ENCODE measurements around the gene TSPO2.

Gene TSPO2

GRCh38 chr6:41051873-41052272 lies 9.6 kb downstream of the TSPO2 start:
- H3K4me1 Mint-ChIP-seq (ENCODE audit: low read depth): peaks cover 15% of the 10 kb centered on the region
- no peak for DNase-seq

GRCh38 chr6:41053041-41053440 lies 10.8 kb downstream of the TSPO2 start, which contains the start of gene APOBEC2:
Gene APOBEC2 (plus strand): TSS chr6:41053202. CDS start chr6:41053348, 146 bp downstream.
- no peaks in the 10 kb centered on the region for H3K27me3 Mint-ChIP-seq
- H3K36me3 Mint-ChIP-seq (ENCODE audit: low read depth): peaks cover 51% of the 10 kb centered on the region
- no peak for DNase-seq
- H3K4me3 Mint-ChIP-seq: no peak within 1 kb of the TSS
- no peaks in the 10 kb centered on the region for H3K9me3 Mint-ChIP-seq
- H3K4me1 Mint-ChIP-seq (ENCODE audit: low read depth): peaks cover 15% of the 10 kb centered on the region
- H3K27ac Mint-ChIP-seq: peak within 1 kb of the TSS; percentile 69

More at GRCh38 chr6:41051873-41052272, 9.6 kb downstream of the TSPO2 start:
- no peaks in the 10 kb centered on the region for H3K27me3 Mint-ChIP-seq
- H3K9me3 Mint-ChIP-seq: no peaks in the 10 kb centered on the region
- H3K4me3 Mint-ChIP-seq: no peak overlapping the region
- peak overlapping the region; percentile 69 for H3K27ac Mint-ChIP-seq
- H3K36me3 Mint-ChIP-seq (ENCODE audit: low read depth): peaks cover 44% of the 10 kb centered on the region

- no peaks in the 10 kb centered on the region for H3K9me3 Mint-ChIP-seq
- no peaks in the 10 kb centered on the region for H3K27me3 Mint-ChIP-seq
- no peak for DNase-seq
- H3K4me3 Mint-ChIP-seq: no peak overlapping the region
- H3K27ac Mint-ChIP-seq: no peak overlapping the region
- peaks cover 18% of the 10 kb centered on the region for H3K4me1 Mint-ChIP-seq (ENCODE audit: low read depth)
- peaks cover 57% of the 10 kb centered on the region for H3K36me3 Mint-ChIP-seq (ENCODE audit: low read depth)
Measured at GRCh38 chr6:41054511-41054910, 12.2 kb downstream of the TSPO2 start.

GRCh38 chr6:41055149-41055548 lies 12.9 kb downstream of the TSPO2 start:
- H3K36me3 Mint-ChIP-seq (ENCODE audit: low read depth): peaks cover 58% of the 10 kb centered on the region
- no peak for DNase-seq
- H3K9me3 Mint-ChIP-seq: no peaks in the 10 kb centered on the region
- H3K4me3 Mint-ChIP-seq: no peak overlapping the region
- H3K4me1 Mint-ChIP-seq (ENCODE audit: low read depth): peaks cover 18% of the 10 kb centered on the region
- no peaks in the 10 kb centered on the region for H3K27me3 Mint-ChIP-seq
- no peak overlapping the region for H3K27ac Mint-ChIP-seq

- Mint-ChIP-seq H3K27ac (no peak overlapping the region), H3K9me3 (no peaks in the 10 kb centered on the region), H3K4me1 (ENCODE audit: low read depth) (peaks cover 12% of the 10 kb centered on the region), H3K4me3 (no peak overlapping the region), H3K36me3 (ENCODE audit: low read depth) (peaks cover 66% of the 10 kb centered on the region), H3K27me3 (no peaks in the 10 kb centered on the region)
- DNase-seq: no peak
Measured at GRCh38 chr6:41056768-41057490, 14.7 kb downstream of the TSPO2 start.

- Mint-ChIP-seq H3K27ac (no peak overlapping the region), H3K9me3 (no peaks in the 10 kb centered on the region), H3K36me3 (ENCODE audit: low read depth) (peaks cover 80% of the 10 kb centered on the region), H3K27me3 (no peaks in the 10 kb centered on the region), H3K4me3 (no peak overlapping the region), H3K4me1 (ENCODE audit: low read depth) (peaks cover 3% of the 10 kb centered on the region)
- DNase-seq: no peak
Measured at GRCh38 chr6:41058783-41059181, 16.5 kb downstream of the TSPO2 start.

- Mint-ChIP-seq H3K4me1 (ENCODE audit: low read depth) (peaks cover 7% of the 10 kb centered on the region), H3K36me3 (ENCODE audit: low read depth) (peaks cover 88% of the 10 kb centered on the region), H3K27me3 (no peaks in the 10 kb centered on the region), H3K9me3 (no peaks in the 10 kb centered on the region), H3K27ac (no peak overlapping the region), H3K4me3 (no peak overlapping the region)
- DNase-seq: no peak
Measured at GRCh38 chr6:41059556-41059955, 17.3 kb downstream of the TSPO2 start.

- Mint-ChIP-seq H3K36me3 (ENCODE audit: low read depth) (peaks cover 90% of the 10 kb centered on the region), H3K4me3 (no peak overlapping the region), H3K27me3 (no peaks in the 10 kb centered on the region), H3K27ac (no peak overlapping the region), H3K9me3 (no peaks in the 10 kb centered on the region), H3K4me1 (ENCODE audit: low read depth) (peaks cover 7% of the 10 kb centered on the region)
- no peak for DNase-seq
Measured at GRCh38 chr6:41061196-41061726, 19.0 kb downstream of the TSPO2 start.

- Mint-ChIP-seq H3K27me3 (no peaks in the 10 kb centered on the region), H3K27ac (no peak overlapping the region), H3K9me3 (no peaks in the 10 kb centered on the region), H3K4me1 (ENCODE audit: low read depth) (peaks cover 13% of the 10 kb centered on the region), H3K36me3 (ENCODE audit: low read depth) (peaks cover 90% of the 10 kb centered on the region), H3K4me3 (no peak overlapping the region)
- no peak for DNase-seq
Measured at GRCh38 chr6:41062056-41062455, 19.8 kb downstream of the TSPO2 start.

- Mint-ChIP-seq H3K4me3 (no peak overlapping the region), H3K27ac (no peak overlapping the region), H3K27me3 (no peaks in the 10 kb centered on the region), H3K4me1 (ENCODE audit: low read depth) (peaks cover 15% of the 10 kb centered on the region), H3K36me3 (ENCODE audit: low read depth) (peaks cover 94% of the 10 kb centered on the region), H3K9me3 (no peaks in the 10 kb centered on the region)
- no peak for DNase-seq
Measured at GRCh38 chr6:41063884-41064285, 21.6 kb downstream of the TSPO2 start.

- H3K4me1 Mint-ChIP-seq (ENCODE audit: low read depth): peaks cover 21% of the 10 kb centered on the region
Measured at GRCh38 chr6:41064841-41065240, 22.6 kb downstream of the TSPO2 start.

GRCh38 chr6:41065550-41066026 lies 23.3 kb downstream of the TSPO2 start:
- H3K36me3 Mint-ChIP-seq (ENCODE audit: low read depth): peaks cover 97% of the 10 kb centered on the region
- no peaks in the 10 kb centered on the region for H3K27me3 Mint-ChIP-seq
- no peak overlapping the region for H3K27ac Mint-ChIP-seq
- no peaks in the 10 kb centered on the region for H3K9me3 Mint-ChIP-seq
- no peak overlapping the region for H3K4me3 Mint-ChIP-seq
- peaks cover 22% of the 10 kb centered on the region for H3K4me1 Mint-ChIP-seq (ENCODE audit: low read depth)
- no peak for DNase-seq

More at GRCh38 chr6:41064841-41065240, 22.6 kb downstream of the TSPO2 start:
- H3K4me3 Mint-ChIP-seq: no peak overlapping the region
- DNase-seq: no peak
- H3K9me3 Mint-ChIP-seq: no peaks in the 10 kb centered on the region
- H3K36me3 Mint-ChIP-seq (ENCODE audit: low read depth): peaks cover 97% of the 10 kb centered on the region
- no peak overlapping the region for H3K27ac Mint-ChIP-seq
- H3K27me3 Mint-ChIP-seq: no peaks in the 10 kb centered on the region

- H3K27me3 Mint-ChIP-seq: no peaks in the 10 kb centered on the region
- H3K36me3 Mint-ChIP-seq (ENCODE audit: low read depth): peaks cover 96% of the 10 kb centered on the region
- peak overlapping the region; percentile 39 for H3K27ac Mint-ChIP-seq
- H3K9me3 Mint-ChIP-seq: no peaks in the 10 kb centered on the region
- DNase-seq: peak; percentile 61
- H3K4me1 Mint-ChIP-seq (ENCODE audit: low read depth): peaks cover 33% of the 10 kb centered on the region
- H3K4me3 Mint-ChIP-seq: no peak overlapping the region
Measured at GRCh38 chr6:41066867-41067304, 24.6 kb downstream of the TSPO2 start.

GRCh38 chr6:41071501-41071922 lies 29.2 kb downstream of the TSPO2 start:
- peaks cover 54% of the 10 kb centered on the region for H3K4me1 Mint-ChIP-seq (ENCODE audit: low read depth)
- H3K27ac Mint-ChIP-seq: peak overlapping the region; percentile 99
- no peaks in the 10 kb centered on the region for H3K27me3 Mint-ChIP-seq
- peaks cover 82% of the 10 kb centered on the region for H3K36me3 Mint-ChIP-seq (ENCODE audit: low read depth)
- no peak for DNase-seq
- no peaks in the 10 kb centered on the region for H3K9me3 Mint-ChIP-seq
- H3K4me3 Mint-ChIP-seq: peak overlapping the region; percentile 93
